ENCODE measurements around the gene FAF1.
"Not testable (repeated sequence)": the region's sequence is repeated elsewhere in the genome, so short reads cannot be mapped to it uniquely, and the experiment has no call there.

Gene FAF1

DNA sequence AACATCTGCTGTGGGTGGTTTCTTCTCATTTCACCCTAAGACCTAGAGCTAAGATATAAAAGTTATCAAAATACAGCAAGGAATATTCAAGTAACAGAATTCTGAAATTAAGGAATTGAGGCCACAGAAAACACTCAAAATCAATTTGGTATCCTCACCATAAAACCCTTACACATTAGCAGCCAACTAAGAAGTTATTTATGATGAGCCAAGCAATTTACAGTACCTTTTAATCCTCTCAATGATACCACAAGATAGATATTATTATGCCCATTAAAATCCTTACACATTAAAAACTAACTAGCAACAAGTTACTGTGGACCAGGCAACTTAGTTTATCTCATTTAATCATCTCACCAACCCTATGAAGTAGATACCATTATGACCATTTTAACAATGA is 81.6 kb downstream of the FAF1 start:
- no peak for TF ChIP-seq CTCF (IDR thresholded peaks at IDR 0.05)
- Histone ChIP-seq H3K27ac (no peak overlapping the region), H3K4me3 (no peak overlapping the region)
- no peak for DNase-seq (ENCODE audit: low spot score)

DNA sequence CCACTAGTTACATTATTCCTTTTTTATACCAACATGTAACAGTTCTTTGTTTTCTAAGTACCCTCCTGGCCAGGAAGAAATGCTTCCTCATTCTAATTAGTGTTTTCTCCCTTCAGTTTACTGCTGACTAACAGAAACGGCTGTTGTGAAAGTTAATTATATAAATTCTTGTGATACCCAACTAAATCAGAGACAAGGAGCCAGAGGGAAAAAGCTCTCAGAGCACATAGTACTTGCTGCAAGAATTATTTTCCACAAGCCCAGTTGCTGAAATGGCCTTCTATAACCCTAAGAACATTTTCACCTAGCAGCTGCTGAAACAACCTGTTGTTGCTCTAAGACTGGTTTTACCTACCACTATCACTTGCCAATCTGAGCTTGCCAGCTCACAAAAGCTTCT is 82.4 kb downstream of the FAF1 start:
- no peak for DNase-seq (ENCODE audit: low spot score)
- H3K4me3 ChIP-seq: no peak overlapping the region
- no peak for TF ChIP-seq CTCF (IDR thresholded peaks at IDR 0.05)
- no peak overlapping the region for H3K27ac ChIP-seq

DNA sequence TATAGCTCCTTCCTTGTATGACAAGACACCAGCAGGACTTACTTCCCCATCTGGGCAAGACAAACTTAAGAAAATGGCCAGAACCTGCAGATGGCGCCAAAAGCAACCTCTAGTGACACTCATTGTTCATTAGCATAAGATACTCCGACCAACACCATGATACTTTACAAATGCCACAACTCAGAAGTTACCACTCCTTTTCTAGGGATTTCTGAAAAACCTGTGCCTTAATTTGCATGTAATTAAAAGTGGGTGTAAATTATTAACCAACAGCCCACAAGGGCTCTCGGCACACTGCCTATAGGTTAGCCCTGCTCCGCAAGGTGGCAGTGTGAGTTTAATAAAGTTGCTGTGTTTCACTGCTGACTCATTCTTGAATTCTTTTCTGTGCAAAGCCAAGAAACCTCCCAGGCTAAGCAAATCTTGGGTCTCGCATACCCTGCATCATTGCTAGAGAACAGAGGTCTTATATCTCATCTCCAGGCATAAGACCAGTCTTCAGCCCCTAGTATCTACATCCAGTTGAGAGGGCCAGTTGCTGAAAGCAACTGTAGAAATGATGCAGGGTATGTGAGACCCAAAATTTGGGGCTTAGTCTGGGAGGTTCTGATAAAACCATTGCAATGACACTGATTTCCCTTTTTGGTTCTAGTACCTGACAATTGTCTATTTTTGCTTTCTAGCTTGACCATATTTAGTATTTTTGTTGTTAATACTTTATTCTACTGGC is 86.4 kb downstream of the FAF1 start:
- no peak for DNase-seq (ENCODE audit: low spot score)
- no peak overlapping the region for H3K27ac ChIP-seq
- peak; percentile 24 for TF ChIP-seq CTCF (IDR thresholded peaks at IDR 0.05)
- H3K4me3 ChIP-seq: no peak overlapping the region

DNA sequence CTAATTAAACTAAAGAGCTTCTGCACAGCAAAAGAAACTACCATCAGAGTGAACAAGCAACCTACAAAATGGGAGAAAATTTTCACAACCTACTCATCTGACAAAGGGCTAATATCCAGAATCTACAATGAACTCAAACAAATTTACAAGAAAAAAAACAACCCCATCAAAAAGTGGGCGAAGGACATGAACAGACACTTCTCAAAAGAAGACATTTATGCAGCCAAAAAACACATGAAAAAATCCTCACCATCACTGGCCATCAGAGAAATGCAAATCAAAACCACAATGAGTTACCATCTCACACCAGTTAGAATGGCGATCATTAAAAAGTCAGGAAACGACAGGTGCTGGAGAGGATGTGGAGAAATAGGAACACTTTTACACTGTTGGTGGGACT is 95.2 kb downstream of the FAF1 start:
- H3K27ac ChIP-seq; H3K4me3 ChIP-seq; DNase-seq (ENCODE audit: low spot score): not testable (repeated sequence)

GRCh38 chr1:50861772-50862171 is 98.3 kb downstream of the FAF1 start:
- Histone ChIP-seq H3K27ac (no peak overlapping the region), H3K4me3 (no peak overlapping the region)
- DNase-seq (ENCODE audit: low spot score): no peak
- no peak for TF ChIP-seq CTCF (IDR thresholded peaks at IDR 0.05)

DNA sequence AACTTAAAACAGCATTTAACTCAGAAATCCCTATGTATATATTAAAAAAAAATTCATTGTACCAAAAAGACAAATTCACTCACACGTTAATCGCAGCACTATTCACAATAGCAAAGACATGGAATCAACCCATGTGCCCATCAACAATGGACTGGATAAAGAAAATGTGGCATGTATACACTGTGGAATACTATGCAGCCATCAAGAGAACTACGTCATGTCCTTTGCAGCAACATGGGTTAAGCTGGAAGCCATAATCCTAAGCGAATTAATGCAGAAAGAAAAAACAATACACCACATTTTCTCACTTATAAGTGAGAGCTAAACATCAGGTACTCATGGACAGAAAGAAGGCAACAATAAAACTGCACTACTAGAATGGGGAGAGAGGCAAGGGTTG is 99.4 kb downstream of the FAF1 start:
- Histone ChIP-seq H3K4me3 (no peak overlapping the region), H3K27ac (no peak overlapping the region)
- no peak for DNase-seq (ENCODE audit: low spot score)
- no peak for TF ChIP-seq CTCF (IDR thresholded peaks at IDR 0.05)

GRCh38 chr1:50860256-50860655 is 99.8 kb downstream of the FAF1 start:
- no peak for TF ChIP-seq CTCF (IDR thresholded peaks at IDR 0.05)
- no peak overlapping the region for H3K4me3 ChIP-seq

More at GRCh38 chr1:50860256-50860655, 99.8 kb downstream of the FAF1 start:
- H3K27ac ChIP-seq: no peak overlapping the region
- no peak for DNase-seq (ENCODE audit: low spot score)

Measured in coronary artery (tissue), 2 donors.